Neural cell (in vitro differentiated cells): ENCODE measurements around the gene TP53AIP1. TPM values are rescaled to one million over a fixed set of nuclear protein-coding genes. Genes with fewer than 3 reads are reported as not detected.

Experiments used
- H2AFZ ChIP-seq: fragments of 200-600, 300-800 bp; sonication (generic), shearing (Covaris generic); 2 replicates; pipeline ENCODE4 v1.6.0; 2014; ENCODE audit warnings: low read depth, mild to moderate bottlenecking, antibody characterized with exemption, low read length, moderate library complexity
- H3F3A ChIP-seq: fragments of 200-600 bp; shearing (Covaris generic); 2 replicates; pipeline ENCODE4 v1.6.1; 2016; ENCODE audit warnings: mild to moderate bottlenecking, moderate library complexity, mixed read lengths, antibody characterized with exemption, low read length; ENCODE audit not compliant: insufficient read depth, poor library complexity, severe bottlenecking
- H3K27ac ChIP-seq: fragments of 200-600, 300-800 bp; sonication (generic), shearing (Covaris generic); 2 replicates; pipeline ENCODE4 v1.5.1; 2014; ENCODE audit warnings: mild to moderate bottlenecking, low read length, moderate library complexity
- H3K27me3 ChIP-seq: fragments of 300-800, 200-600 bp; sonication (generic), shearing (Covaris generic); 2 replicates; pipeline ENCODE4 v1.6.0; 2014; ENCODE audit warnings: mild to moderate bottlenecking, low read depth, low read length, moderate library complexity; ENCODE audit not compliant: insufficient read depth
- H3K36me3 ChIP-seq: fragments of 300-800, 200-600 bp; sonication (generic), shearing (Covaris generic); 2 replicates; pipeline ENCODE4 v1.5.1; 2014; ENCODE audit warnings: mild to moderate bottlenecking, antibody characterized with exemption, low read length, moderate library complexity; ENCODE audit not compliant: insufficient read depth
- H3K4me2 ChIP-seq: fragments of 300-800, 200-600 bp; sonication (generic), shearing (Covaris generic); 2 replicates; pipeline ENCODE4 v1.6.0; 2014; ENCODE audit warnings: mild to moderate bottlenecking, low read length
- H3K4me3 ChIP-seq: fragments of 300-800, 200-600 bp; sonication (generic), shearing (Covaris generic); 2 replicates; pipeline ENCODE4 v1.5.1; 2014; ENCODE audit warnings: mild to moderate bottlenecking, low read length, moderate library complexity
- H3K79me2 ChIP-seq: fragments of 200-600 bp; shearing (Covaris generic); replicated peaks from 2 replicates; pipeline ENCODE4 v1.6.0; 2014; ENCODE audit warnings: mild to moderate bottlenecking, low read length, moderate library complexity; ENCODE audit not compliant: insufficient read depth
- H3K9ac ChIP-seq: fragments of 300-800, 200-600 bp; sonication (generic), shearing (Covaris generic); 2 replicates; pipeline ENCODE4 v1.6.1; 2016; ENCODE audit warnings: mild to moderate bottlenecking, low read length, mixed read lengths
- H3K9me2 ChIP-seq: fragments of 200-600 bp; shearing (Covaris generic); 2 replicates; pipeline ENCODE4 v1.6.1; 2016; ENCODE audit warnings: mild to moderate bottlenecking, low read length, mixed read lengths; ENCODE audit not compliant: insufficient read depth
- H3K9me3 ChIP-seq: fragments of 200-600, 300-800 bp; sonication (generic), shearing (Covaris generic); 2 replicates; pipeline ENCODE4 v1.6.1; 2016; ENCODE audit warnings: mild to moderate bottlenecking, mixed run types, low read length, moderate library complexity, mixed read lengths
- H4K20me1 ChIP-seq: fragments of 200-600 bp; shearing (Covaris generic); 2 replicates; pipeline ENCODE4 v1.6.1; 2016; ENCODE audit warnings: mild to moderate bottlenecking, mixed run types; ENCODE audit not compliant: insufficient read depth
- CTCF ChIP-seq: fragments of 450-650 bp; IDR thresholded peaks from 2 replicates; pipeline ENCODE4 v1.5.1; 2014; ENCODE audit warnings: antibody characterized with exemption, mild to moderate bottlenecking, moderate library complexity; ENCODE audit not compliant: poor library complexity, severe bottlenecking
- EP300 ChIP-seq: fragments of 450-650 bp; conservative IDR thresholded peaks from 2 replicates; pipeline ENCODE4 v1.6.1; 2014; ENCODE audit warnings: antibody characterized with exemption, mild to moderate bottlenecking, moderate library complexity; ENCODE audit not compliant: poor library complexity, severe bottlenecking
- EZH2 ChIP-seq: fragments of 200-600, 300-800 bp; shearing (Covaris generic), sonication (generic); IDR thresholded peaks from 2 replicates; pipeline ENCODE4 v1.6.1; 2014; ENCODE audit warnings: antibody characterized with exemption, low read length, borderline replicate concordance, mild to moderate bottlenecking; ENCODE audit not compliant: insufficient read depth, poor library complexity, severe bottlenecking
- MXI1 ChIP-seq: fragments of 450-650 bp; conservative IDR thresholded peaks from 2 replicates; pipeline ENCODE4 v1.6.1; 2014; ENCODE audit warnings: antibody characterized with exemption, mild to moderate bottlenecking; ENCODE audit not compliant: poor library complexity, severe bottlenecking
- POLR2AphosphoS5 ChIP-seq: IDR thresholded peaks from 2 replicates; pipeline ENCODE4 v1.6.1; 2012
- RAD21 ChIP-seq: fragments of 450-650 bp; conservative IDR thresholded peaks from 2 replicates; pipeline ENCODE4 v1.6.1; 2014; ENCODE audit warnings: antibody characterized with exemption, mild to moderate bottlenecking, moderate library complexity
- REST ChIP-seq: IDR thresholded peaks from 2 replicates; pipeline ENCODE4 v1.6.1; 2012; ENCODE audit warnings: borderline replicate concordance
- SMC3 ChIP-seq: fragments of 450-650 bp; conservative IDR thresholded peaks from 2 replicates; pipeline ENCODE4 v1.6.1; 2014; ENCODE audit warnings: antibody characterized with exemption, mild to moderate bottlenecking, moderate library complexity; ENCODE audit not compliant: poor library complexity
- TAF1 ChIP-seq: IDR thresholded peaks from 2 replicates; pipeline ENCODE4 v1.6.1; 2012; ENCODE audit warnings: low read depth
- polyA plus RNA-seq: library from polyadenylated mRNA; depleted of rRNA; stranded (reverse); fragments of >200 nt; gene quantifications from 2 replicates; pipeline ENCODE4 v1.2.3, GENCODE V29; 2014

Gene TP53AIP1
- polyA plus RNA-seq, 1 donor from 2014 or later: 0.68 TPM

- Histone ChIP-seq H3K4me3 (no peak overlapping the region), H3K9me2 (no peaks in the 10 kb centered on the region), H3K9ac (no peak overlapping the region), H3K27me3 (no peaks in the 10 kb centered on the region), H2AFZ (no peak overlapping the region), H3K9me3 (no peaks in the 10 kb centered on the region), H3K79me2 (no peaks in the 10 kb centered on the region), H4K20me1 (no peaks in the 10 kb centered on the region), H3F3A (peaks cover 7% of the 10 kb centered on the region), H3K27ac (peak overlapping the region; percentile 76), H3K4me2 (no peak overlapping the region), H3K36me3 (no peaks in the 10 kb centered on the region)
- TF ChIP-seq TAF1: no peak
- no peak for TF ChIP-seq REST
- TF ChIP-seq RAD21: no peak
- TF ChIP-seq EZH2: no peak
- TF ChIP-seq CTCF: no peak
- no peak for TF ChIP-seq MXI1
- no peak for TF ChIP-seq SMC3
- no peak for TF ChIP-seq EP300
- no peak for TF ChIP-seq POLR2AphosphoS5
These were observed 16.1 kb downstream of the TP53AIP1 start for GRCh38 chr11:128926437-128927107.

GRCh38 chr11:128926000-128926399 lies 16.7 kb downstream of the TP53AIP1 start:
- Histone ChIP-seq H3K9me3 (no peaks in the 10 kb centered on the region), H3K36me3 (no peaks in the 10 kb centered on the region), H4K20me1 (no peaks in the 10 kb centered on the region), H3F3A (peaks cover 7% of the 10 kb centered on the region), H3K4me3 (no peak overlapping the region), H3K27ac (peak overlapping the region; percentile 6), H3K79me2 (no peaks in the 10 kb centered on the region), H3K27me3 (no peaks in the 10 kb centered on the region), H3K4me2 (no peak overlapping the region), H2AFZ (no peak overlapping the region), H3K9me2 (no peaks in the 10 kb centered on the region), H3K9ac (no peak overlapping the region)
- no peak for TF ChIP-seq POLR2AphosphoS5
- no peak for TF ChIP-seq REST
- no peak for TF ChIP-seq CTCF
- TF ChIP-seq MXI1: no peak
- TF ChIP-seq EP300: no peak
- TF ChIP-seq SMC3: no peak
- TF ChIP-seq EZH2: no peak
- TF ChIP-seq TAF1: no peak
- no peak for TF ChIP-seq RAD21
